ENCODE results near the gene CACHD1.

Gene CACHD1

DNA sequence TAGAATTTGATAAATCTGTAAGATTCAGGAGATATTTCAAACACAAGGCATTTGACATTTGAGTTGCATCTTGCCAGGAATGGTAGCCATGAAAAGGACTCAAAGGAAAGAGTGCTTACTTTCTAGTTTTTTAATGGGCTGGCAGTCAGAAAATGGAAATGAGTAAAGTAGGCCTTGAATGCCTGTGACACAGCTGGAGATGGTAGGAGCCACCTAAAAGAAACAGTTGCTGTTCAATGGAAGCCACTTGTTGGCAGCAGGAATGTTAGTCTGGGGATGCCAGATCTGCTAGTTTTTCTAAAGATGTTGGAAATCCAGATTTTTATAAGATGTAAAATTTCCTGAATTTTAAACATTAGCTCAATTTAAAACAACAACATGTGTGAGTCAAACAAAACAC lies 43.6 kb downstream of the CACHD1 start:
- DNase-seq (ENCODE audit: low read depth in 1 of 2, low spot score in 1 of 2): no peak
- TF ChIP-seq SPI1 (IDR thresholded peaks at IDR 0.05; ENCODE audit: borderline replicate concordance, low read depth): no peak
- TF ChIP-seq, protein P1, sequence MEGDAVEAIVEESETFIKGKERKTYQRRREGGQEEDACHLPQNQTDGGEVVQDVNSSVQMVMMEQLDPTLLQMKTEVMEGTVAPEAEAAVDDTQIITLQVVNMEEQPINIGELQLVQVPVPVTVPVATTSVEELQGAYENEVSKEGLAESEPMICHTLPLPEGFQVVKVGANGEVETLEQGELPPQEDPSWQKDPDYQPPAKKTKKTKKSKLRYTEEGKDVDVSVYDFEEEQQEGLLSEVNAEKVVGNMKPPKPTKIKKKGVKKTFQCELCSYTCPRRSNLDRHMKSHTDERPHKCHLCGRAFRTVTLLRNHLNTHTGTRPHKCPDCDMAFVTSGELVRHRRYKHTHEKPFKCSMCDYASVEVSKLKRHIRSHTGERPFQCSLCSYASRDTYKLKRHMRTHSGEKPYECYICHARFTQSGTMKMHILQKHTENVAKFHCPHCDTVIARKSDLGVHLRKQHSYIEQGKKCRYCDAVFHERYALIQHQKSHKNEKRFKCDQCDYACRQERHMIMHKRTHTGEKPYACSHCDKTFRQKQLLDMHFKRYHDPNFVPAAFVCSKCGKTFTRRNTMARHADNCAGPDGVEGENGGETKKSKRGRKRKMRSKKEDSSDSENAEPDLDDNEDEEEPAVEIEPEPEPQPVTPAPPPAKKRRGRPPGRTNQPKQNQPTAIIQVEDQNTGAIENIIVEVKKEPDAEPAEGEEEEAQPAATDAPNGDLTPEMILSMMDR (IDR thresholded peaks at IDR 0.05; ENCODE audit: insufficient read depth, low read length): no peak
- TF ChIP-seq GABPA (IDR thresholded peaks at IDR 0.05; ENCODE audit: low read depth): no peak
- Histone ChIP-seq H3K4me3 (replicated peaks; ENCODE audit: insufficient read depth, low read length) (no peak overlapping the region), H3K27me3 (ENCODE audit: insufficient read depth, poor library complexity, severe bottlenecking) (no peaks in the 10 kb centered on the region), H3K27ac (replicated peaks) (no peak overlapping the region)

DNA sequence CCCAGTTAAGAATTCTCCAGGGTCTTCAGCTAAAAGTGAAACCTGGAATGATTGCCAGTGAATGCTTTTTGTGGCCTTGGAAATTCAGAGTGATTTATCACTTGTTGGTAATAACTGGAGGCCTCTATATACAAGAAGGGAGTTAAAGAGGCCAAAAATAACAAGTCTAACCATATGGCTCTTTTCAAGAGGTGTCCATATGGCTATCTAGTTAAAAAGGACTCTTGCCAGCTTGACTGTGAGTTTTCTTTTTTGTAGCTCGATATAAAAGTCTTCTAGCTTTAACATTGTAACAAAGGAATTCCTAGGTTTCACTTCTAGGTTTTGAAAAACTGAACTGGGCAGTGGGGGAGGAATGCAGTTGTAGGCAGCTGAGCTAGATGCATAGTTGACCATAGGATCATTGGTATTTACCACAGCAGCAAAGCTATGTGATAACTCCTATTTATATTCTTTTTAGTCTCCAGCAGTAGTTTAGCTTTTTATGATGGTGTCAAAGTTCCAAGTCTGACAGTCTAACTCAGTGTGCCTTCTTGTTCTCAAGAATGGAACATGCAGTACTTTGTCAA lies 44.4 kb downstream of the CACHD1 start:
- DNase-seq (ENCODE audit: low read depth in 1 of 2, low spot score in 1 of 2): no peak
- Histone ChIP-seq H3K27ac (replicated peaks) (no peak overlapping the region), H3K4me3 (replicated peaks; ENCODE audit: insufficient read depth, low read length) (no peak overlapping the region), H3K27me3 (ENCODE audit: insufficient read depth, poor library complexity, severe bottlenecking) (no peaks in the 10 kb centered on the region)
- TF ChIP-seq SPI1 (IDR thresholded peaks at IDR 0.05; ENCODE audit: borderline replicate concordance, low read depth): no peak
- no peak for TF ChIP-seq POLR2AphosphoS5 (IDR thresholded peaks at IDR 0.05; ENCODE audit: low read depth)
- TF ChIP-seq, protein P1 (IDR thresholded peaks at IDR 0.05; ENCODE audit: insufficient read depth, low read length): no peak
- TF ChIP-seq, protein P2, sequence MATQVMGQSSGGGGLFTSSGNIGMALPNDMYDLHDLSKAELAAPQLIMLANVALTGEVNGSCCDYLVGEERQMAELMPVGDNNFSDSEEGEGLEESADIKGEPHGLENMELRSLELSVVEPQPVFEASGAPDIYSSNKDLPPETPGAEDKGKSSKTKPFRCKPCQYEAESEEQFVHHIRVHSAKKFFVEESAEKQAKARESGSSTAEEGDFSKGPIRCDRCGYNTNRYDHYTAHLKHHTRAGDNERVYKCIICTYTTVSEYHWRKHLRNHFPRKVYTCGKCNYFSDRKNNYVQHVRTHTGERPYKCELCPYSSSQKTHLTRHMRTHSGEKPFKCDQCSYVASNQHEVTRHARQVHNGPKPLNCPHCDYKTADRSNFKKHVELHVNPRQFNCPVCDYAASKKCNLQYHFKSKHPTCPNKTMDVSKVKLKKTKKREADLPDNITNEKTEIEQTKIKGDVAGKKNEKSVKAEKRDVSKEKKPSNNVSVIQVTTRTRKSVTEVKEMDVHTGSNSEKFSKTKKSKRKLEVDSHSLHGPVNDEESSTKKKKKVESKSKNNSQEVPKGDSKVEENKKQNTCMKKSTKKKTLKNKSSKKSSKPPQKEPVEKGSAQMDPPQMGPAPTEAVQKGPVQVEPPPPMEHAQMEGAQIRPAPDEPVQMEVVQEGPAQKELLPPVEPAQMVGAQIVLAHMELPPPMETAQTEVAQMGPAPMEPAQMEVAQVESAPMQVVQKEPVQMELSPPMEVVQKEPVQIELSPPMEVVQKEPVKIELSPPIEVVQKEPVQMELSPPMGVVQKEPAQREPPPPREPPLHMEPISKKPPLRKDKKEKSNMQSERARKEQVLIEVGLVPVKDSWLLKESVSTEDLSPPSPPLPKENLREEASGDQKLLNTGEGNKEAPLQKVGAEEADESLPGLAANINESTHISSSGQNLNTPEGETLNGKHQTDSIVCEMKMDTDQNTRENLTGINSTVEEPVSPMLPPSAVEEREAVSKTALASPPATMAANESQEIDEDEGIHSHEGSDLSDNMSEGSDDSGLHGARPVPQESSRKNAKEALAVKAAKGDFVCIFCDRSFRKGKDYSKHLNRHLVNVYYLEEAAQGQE (IDR thresholded peaks at IDR 0.05; ENCODE audit: insufficient replicate concordance, low read depth): no peak
- no peak for TF ChIP-seq GABPA (IDR thresholded peaks at IDR 0.05; ENCODE audit: low read depth)

DNA sequence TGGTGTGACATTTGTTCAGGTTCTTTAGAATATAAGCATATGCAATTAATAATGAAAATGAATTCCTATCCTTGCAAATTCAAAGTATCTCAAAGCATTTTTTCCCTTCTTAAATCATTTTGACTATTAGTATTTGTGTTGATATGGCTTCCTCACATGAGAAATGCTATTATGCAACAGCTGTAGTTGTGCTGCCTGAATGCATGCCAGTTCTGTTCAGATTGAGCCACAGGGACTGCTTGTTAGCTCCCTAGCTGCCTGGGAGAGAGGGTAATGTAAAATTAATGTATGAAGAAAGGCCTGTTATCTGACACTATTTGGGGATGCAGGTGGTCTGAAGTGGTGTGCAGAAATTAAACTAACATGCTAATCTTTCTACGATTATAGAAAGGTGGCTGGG lies 45.5 kb downstream of the CACHD1 start:
- DNase-seq (ENCODE audit: low read depth in 1 of 2, low spot score in 1 of 2): peak; percentile 25 to 39
- no peaks in the 10 kb centered on the region for H3K27me3 ChIP-seq (ENCODE audit: insufficient read depth, poor library complexity, severe bottlenecking)
- H3K4me3 ChIP-seq (replicated peaks; ENCODE audit: insufficient read depth, low read length): no peak overlapping the region
- H3K27ac ChIP-seq (replicated peaks): no peak overlapping the region
- TF ChIP-seq, protein P1 (IDR thresholded peaks at IDR 0.05; ENCODE audit: insufficient read depth, low read length): no peak
- TF ChIP-seq POLR2AphosphoS5 (IDR thresholded peaks at IDR 0.05; ENCODE audit: low read depth) (no peak), SPI1 (IDR thresholded peaks at IDR 0.05; ENCODE audit: borderline replicate concordance, low read depth) (no peak), GABPA (IDR thresholded peaks at IDR 0.05; ENCODE audit: low read depth) (no peak)
- TF ChIP-seq, protein P2 (IDR thresholded peaks at IDR 0.05; ENCODE audit: insufficient replicate concordance, low read depth): no peak

DNA sequence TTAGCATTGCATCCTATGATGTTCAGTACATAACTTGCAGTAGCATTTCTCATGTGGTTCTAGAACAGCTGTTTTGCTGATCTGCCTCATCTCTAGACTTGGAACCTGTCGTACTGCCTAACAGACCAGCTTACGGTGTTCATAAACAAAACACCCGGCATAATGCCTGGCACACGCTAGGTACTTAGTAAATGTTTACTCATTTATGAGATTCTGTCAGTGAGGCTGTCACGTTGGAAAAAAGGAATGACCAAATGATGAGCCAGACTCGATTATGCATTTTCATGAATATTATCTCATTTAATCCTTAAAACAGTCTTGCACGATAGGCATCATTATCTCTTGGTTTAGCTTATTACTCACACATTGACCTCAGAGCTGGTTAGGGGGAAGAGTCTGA lies 46.4 kb downstream of the CACHD1 start:
- TF ChIP-seq SPI1 (IDR thresholded peaks at IDR 0.05; ENCODE audit: borderline replicate concordance, low read depth) (no peak), POLR2AphosphoS5 (IDR thresholded peaks at IDR 0.05; ENCODE audit: low read depth) (no peak), GABPA (IDR thresholded peaks at IDR 0.05; ENCODE audit: low read depth) (no peak)
- TF ChIP-seq, protein P1 (IDR thresholded peaks at IDR 0.05; ENCODE audit: insufficient read depth, low read length): no peak
- TF ChIP-seq, protein P2 (IDR thresholded peaks at IDR 0.05; ENCODE audit: insufficient replicate concordance, low read depth): no peak
- no peak for DNase-seq (ENCODE audit: low read depth in 1 of 2, low spot score in 1 of 2)
- no peak overlapping the region for H3K27ac ChIP-seq (replicated peaks)
- no peak overlapping the region for H3K4me3 ChIP-seq (replicated peaks; ENCODE audit: insufficient read depth, low read length)
- H3K27me3 ChIP-seq (ENCODE audit: insufficient read depth, poor library complexity, severe bottlenecking): no peaks in the 10 kb centered on the region

All from HL-60 (cell line).